ENCODE results near the gene MAP7D3. TPM values are rescaled to one million over a fixed set of nuclear protein-coding genes. Genes with fewer than 3 reads are reported as not detected.

Gene MAP7D3
- total RNA-seq, 4 donors from 2014 or later, result 10.5 to 26.1 (median 13.9) TPM

- ATAC-seq (peak; percentile 39), DNase-seq (no peak)
- no peaks in the 10 kb centered on the region for H3K27me3 ChIP-seq
- no peaks in the 10 kb centered on the region for H3K36me3 ChIP-seq
- H3K9me3 ChIP-seq, result no peaks in the 10 kb centered on the region
- H3K4me3 ChIP-seq, result no peak overlapping the region
- TF ChIP-seq, protein P1, sequence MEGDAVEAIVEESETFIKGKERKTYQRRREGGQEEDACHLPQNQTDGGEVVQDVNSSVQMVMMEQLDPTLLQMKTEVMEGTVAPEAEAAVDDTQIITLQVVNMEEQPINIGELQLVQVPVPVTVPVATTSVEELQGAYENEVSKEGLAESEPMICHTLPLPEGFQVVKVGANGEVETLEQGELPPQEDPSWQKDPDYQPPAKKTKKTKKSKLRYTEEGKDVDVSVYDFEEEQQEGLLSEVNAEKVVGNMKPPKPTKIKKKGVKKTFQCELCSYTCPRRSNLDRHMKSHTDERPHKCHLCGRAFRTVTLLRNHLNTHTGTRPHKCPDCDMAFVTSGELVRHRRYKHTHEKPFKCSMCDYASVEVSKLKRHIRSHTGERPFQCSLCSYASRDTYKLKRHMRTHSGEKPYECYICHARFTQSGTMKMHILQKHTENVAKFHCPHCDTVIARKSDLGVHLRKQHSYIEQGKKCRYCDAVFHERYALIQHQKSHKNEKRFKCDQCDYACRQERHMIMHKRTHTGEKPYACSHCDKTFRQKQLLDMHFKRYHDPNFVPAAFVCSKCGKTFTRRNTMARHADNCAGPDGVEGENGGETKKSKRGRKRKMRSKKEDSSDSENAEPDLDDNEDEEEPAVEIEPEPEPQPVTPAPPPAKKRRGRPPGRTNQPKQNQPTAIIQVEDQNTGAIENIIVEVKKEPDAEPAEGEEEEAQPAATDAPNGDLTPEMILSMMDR (IDR thresholded peaks at IDR 0.05 in 4 of 5, conservative IDR thresholded peaks at IDR 0.05 in 1 of 5), result no peak
- TF ChIP-seq POLR2A (IDR thresholded peaks at IDR 0.05), result no peak
- H3K4me1 ChIP-seq, result peaks cover 0 to 4% of the 10 kb centered on the region in 2 donors
- intact Hi-C loops (cut with DNase I; ENCODE audit: low total_unique reads) (no loop called here), in situ Hi-C loops (cut with MboI; ENCODE audit: low sequenced_read_pairs in 4 of 4) (loop anchor here in 2 of 4 donors (25.0 kb wide), 3 partner anchors 97 to 247 kb away; no protein-coding TSS in a partner anchor)
- H3K27ac ChIP-seq, result peak overlapping the region; percentile 36 to 56 (median 50)
These were observed 8.3 kb upstream of the MAP7D3 start for GRCh38 chrX:136259543-136259942.

DNA sequence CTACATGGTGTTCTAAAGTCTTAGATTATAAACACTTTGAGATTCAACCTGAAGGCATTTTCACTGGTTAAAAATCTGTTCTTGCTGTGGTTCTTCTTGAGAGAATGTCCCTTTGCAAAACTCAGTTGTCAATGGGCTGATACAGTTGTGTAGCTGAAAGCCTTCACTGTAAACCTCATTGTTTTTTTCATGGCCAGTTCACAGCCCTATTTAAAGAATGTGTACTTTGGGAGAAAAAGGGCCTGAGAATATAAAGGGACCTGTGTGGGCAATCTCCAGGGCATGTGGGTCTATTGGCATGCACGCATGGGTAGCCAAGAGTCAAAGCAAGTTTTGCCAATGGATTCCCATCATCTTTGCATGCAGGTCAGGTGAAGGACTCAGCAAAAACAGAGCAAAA is 7.8 kb upstream of the MAP7D3 start:
- Histone ChIP-seq H3K36me3 (no peaks in the 10 kb centered on the region), H3K9me3 (no peaks in the 10 kb centered on the region), H3K4me3 (no peak overlapping the region), H3K4me1 (peaks cover 0 to 4% of the 10 kb centered on the region in 2 donors), H3K27me3 (no peaks in the 10 kb centered on the region), H3K27ac (peak overlapping the region in 3 of 4 donors; percentile 23 to 56 (median 37))
- intact Hi-C loops (cut with DNase I; ENCODE audit: low total_unique reads) (no loop called here), in situ Hi-C loops (cut with MboI; ENCODE audit: low sequenced_read_pairs in 4 of 4) (loop anchor here in 2 of 4 donors (25.0 kb wide), 3 partner anchors 97 to 247 kb away; no protein-coding TSS in a partner anchor)
- DNase-seq (no peak), ATAC-seq (no peak)
- TF ChIP-seq, protein P1 (IDR thresholded peaks at IDR 0.05 in 4 of 5, conservative IDR thresholded peaks at IDR 0.05 in 1 of 5), result no peak
- no peak for TF ChIP-seq POLR2A (IDR thresholded peaks at IDR 0.05)

DNA sequence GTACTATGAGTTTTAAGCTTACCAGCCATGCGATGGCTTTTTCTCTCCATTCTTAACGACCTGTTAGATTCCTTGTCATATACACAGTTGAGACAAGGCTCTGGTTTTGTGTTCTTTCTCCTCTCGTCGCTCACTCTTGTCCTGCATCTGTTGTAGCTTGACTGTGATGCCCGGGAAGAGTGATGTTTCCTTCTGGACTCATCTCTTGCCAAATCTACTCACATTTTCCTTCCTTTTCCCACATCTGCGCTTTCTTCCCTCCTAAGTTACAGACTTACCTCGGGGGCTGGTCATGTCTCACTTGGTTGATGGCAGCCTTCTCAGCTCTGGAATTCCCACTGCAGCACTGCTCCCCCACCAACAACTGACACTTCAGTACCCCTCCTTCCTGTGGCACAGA is 4.8 kb upstream of the MAP7D3 start:
- TF ChIP-seq POLR2A (IDR thresholded peaks at IDR 0.05), result no peak
- TF ChIP-seq, protein P1 (IDR thresholded peaks at IDR 0.05 in 4 of 5, conservative IDR thresholded peaks at IDR 0.05 in 1 of 5), result no peak
- Histone ChIP-seq H3K9me3 (no peaks in the 10 kb centered on the region), H3K27ac (peak overlapping the region; percentile 24 to 62 (median 39)), H3K27me3 (no peaks in the 10 kb centered on the region), H3K4me3 (no peak overlapping the region), H3K36me3 (no peaks in the 10 kb centered on the region), H3K4me1 (peaks cover 0 to 4% of the 10 kb centered on the region in 2 donors)
- no peak for DNase-seq
- intact Hi-C loops (cut with DNase I; ENCODE audit: low total_unique reads) (no loop called here), in situ Hi-C loops (cut with MboI; ENCODE audit: low sequenced_read_pairs in 4 of 4) (loop anchor here in 2 of 4 donors (25.0 kb wide), 3 partner anchors 94 to 244 kb away; no protein-coding TSS in a partner anchor)
- no peak for ATAC-seq

DNA sequence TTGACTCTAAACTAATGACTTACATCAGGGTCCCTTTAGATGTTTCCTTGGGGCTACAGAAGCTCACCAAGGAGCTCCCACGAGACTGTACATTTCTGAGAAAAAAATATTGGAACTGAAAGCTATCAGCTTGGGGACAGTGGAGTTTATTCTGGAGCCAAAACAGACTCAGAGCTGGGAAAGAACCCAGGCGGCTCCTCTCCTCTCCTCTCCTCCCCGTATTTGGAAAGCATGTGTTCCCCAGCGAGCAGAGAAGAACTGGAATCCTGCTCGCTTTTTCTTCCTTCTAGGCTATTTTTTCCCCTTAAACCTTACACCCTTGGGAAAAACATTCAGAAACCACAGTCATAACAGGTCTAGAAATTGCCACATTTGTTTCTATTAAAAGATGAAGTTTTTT is 4.3 kb upstream of the MAP7D3 start:
- Histone ChIP-seq H3K36me3 (no peaks in the 10 kb centered on the region), H3K4me3 (no peak overlapping the region), H3K27me3 (no peaks in the 10 kb centered on the region), H3K27ac (peak overlapping the region in 3 of 4 donors; percentile 39 to 62 (median 39)), H3K9me3 (no peaks in the 10 kb centered on the region), H3K4me1 (peaks cover 0 to 4% of the 10 kb centered on the region in 2 donors)
- in situ Hi-C loops (cut with MboI; ENCODE audit: low sequenced_read_pairs in 4 of 4), result loop anchor here in 2 of 4 donors (25.0 kb wide), 3 partner anchors 93 to 243 kb away; no protein-coding TSS in a partner anchor
- TF ChIP-seq, protein P1 (IDR thresholded peaks at IDR 0.05 in 4 of 5, conservative IDR thresholded peaks at IDR 0.05 in 1 of 5), result no peak
- no peak for TF ChIP-seq POLR2A (IDR thresholded peaks at IDR 0.05)
- intact Hi-C loops (cut with DNase I; ENCODE audit: low total_unique reads), result no loop called here
- peak in 1 of 2 donors; percentile 6 for DNase-seq
- peak; percentile 19 to 22 for ATAC-seq

Data from gastrocnemius medialis (tissue), 4 donors.